GM12875 (cell line): ENCODE results near the gene ERC2.

Source experiments
- H3K4me3 ChIP-seq: one replicate; pipeline ENCODE4 v1.5.1; 2011; ENCODE audit warnings: low read depth, low read length, control low read depth
- TF ChIP-seq, protein P1 (sequence below): IDR thresholded peaks from 2 replicates; pipeline ENCODE4 v1.5.1; 2011; ENCODE audit warnings: low read depth, mild to moderate bottlenecking, control low read depth, inconsistent platforms, low read length, moderate library complexity, borderline replicate concordance; ENCODE audit not compliant: insufficient read depth

The ERC2 gene

DNA sequence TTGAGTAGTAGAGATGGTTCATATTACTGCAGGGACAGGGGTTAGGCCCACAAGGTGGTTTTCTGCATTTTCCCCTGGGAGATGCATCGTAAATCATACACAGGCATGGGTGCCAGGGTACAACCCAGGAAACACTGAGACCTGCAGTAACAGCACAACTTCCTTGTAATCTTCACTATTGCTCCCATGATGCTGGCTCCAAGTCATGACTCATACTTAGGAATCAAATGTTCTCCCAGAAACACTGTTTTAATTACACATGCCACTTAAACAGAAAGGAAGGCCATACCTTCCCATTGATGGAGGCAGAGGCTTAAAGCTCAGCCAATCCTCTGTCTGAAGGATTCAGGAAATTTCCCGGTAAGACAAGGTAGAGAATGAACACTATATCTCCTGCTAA is 106.5 kb downstream of the ERC2 start:
- H3K4me3 ChIP-seq, result no peak overlapping the region
- TF ChIP-seq, protein P1, sequence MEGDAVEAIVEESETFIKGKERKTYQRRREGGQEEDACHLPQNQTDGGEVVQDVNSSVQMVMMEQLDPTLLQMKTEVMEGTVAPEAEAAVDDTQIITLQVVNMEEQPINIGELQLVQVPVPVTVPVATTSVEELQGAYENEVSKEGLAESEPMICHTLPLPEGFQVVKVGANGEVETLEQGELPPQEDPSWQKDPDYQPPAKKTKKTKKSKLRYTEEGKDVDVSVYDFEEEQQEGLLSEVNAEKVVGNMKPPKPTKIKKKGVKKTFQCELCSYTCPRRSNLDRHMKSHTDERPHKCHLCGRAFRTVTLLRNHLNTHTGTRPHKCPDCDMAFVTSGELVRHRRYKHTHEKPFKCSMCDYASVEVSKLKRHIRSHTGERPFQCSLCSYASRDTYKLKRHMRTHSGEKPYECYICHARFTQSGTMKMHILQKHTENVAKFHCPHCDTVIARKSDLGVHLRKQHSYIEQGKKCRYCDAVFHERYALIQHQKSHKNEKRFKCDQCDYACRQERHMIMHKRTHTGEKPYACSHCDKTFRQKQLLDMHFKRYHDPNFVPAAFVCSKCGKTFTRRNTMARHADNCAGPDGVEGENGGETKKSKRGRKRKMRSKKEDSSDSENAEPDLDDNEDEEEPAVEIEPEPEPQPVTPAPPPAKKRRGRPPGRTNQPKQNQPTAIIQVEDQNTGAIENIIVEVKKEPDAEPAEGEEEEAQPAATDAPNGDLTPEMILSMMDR, result no peak

DNA sequence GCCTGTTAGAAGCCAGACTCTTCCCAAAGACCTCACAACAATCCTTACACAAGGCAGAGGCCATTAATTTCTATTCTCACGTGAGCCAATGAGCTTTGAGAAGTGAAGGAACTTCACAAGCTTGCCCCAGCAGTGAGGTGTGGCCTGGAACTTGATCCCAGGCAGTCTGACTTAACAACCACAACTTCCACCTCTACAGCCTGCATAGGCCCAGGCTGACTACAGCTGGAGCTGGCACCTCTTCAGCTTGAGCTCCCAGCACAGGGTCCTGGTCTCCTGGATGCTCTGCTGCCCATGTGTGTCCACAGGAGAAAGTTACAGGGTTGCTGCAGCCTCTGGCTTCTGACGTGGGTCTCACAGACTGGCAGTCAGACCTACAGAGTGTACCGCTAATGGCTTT is 111.0 kb downstream of the ERC2 start:
- TF ChIP-seq, protein P1, result no peak
- no peak overlapping the region for H3K4me3 ChIP-seq

DNA sequence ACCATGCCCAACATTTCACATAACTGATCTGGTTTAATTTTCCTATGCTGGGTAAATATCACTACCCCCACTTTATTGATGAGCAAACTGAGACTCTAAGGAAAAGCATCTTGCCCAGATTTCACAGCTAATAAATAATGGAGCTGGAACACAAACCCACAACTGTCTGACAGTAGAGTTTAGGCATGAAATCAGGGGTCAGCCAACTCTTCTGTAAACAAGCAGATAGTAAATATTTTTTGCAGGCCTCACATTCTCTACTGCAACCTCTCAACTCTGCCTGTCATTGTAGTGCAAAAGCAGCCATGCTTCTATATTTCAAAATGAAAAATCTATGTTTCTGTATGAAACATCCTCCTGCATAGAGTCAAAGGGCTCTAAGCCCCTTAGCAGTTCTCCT is 111.5 kb downstream of the ERC2 start:
- TF ChIP-seq, protein P1, result no peak
- no peak overlapping the region for H3K4me3 ChIP-seq

DNA sequence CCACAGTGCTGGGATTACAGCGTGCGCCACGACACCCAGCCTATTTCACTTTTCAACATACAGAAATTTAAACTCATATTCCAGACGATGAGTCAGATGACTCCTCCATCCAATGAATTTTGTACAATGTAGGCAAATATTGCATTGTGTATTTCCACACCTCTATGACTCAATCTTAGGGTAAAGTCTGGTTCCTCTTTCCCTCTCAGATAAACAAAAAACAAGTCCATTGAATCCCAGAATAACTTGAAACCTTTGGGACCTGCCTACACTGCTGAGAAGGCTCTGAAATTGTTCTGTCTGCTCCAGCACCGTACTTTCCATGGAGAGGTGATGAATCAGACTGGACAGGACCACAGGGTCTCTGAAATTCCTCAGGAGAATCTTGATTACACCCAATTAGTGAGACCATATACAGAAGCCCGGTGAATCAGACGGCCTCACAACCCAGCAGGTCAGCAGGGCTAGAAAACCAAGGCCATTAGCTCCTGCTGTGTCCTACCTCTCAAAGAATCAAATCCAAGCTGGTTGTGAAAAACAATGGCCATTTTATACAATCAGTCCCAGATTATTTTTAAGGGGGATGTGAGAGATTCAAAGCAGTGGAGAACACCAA is 112.6 kb downstream of the ERC2 start:
- H3K4me3 ChIP-seq, result no peak overlapping the region
- TF ChIP-seq, protein P1, result no peak

DNA sequence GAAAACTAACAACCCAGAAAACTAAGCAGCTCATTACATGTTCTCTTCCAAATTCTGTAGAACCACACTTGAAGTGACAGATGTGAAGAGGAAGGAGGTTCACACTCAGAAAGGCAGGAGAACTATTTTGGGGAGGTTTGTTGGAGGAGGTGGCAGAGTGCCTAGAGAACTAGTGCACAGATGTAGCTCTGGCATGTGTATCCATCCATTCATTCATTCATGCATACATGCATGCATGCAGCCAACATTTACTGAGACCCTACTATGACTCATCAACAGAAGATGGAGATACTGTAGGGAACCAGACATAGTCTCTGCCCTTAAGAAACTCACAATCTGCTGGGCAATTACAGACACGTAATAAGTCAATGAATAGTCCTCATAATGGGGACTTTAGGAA is 116.7 kb downstream of the ERC2 start:
- TF ChIP-seq, protein P1, result no peak
- no peak overlapping the region for H3K4me3 ChIP-seq

DNA sequence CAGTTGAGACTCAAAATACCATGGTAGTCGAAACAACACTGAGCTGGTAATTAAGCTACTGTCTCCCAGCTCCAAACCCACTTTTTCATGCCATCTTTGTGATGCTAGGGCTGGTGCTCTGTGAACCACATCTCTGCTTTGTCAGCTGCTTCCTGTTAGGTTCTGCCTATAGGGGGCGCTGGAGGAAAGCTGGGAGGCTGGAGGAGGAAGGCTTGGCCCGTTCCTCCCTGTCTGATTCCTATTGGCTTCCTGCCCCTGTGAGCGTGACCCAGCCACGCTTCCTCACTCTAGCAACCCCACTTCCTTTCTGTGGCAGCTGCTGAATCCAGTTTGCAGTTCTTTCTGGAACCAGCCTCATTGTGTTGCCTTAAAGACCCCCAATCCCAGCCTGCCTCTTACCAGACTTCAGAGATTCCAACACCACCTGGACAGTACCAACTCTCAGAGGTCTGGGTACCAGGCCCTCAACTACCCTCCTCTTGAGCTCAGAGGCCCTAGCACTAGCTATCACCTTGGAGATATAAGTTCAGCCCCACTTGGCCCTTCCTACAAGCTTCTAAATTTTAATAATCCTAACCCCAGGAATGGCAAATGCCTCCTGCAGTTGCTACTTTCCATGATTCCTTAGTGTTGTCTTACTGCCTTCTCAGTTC is 120.9 kb downstream of the ERC2 start:
- no peak overlapping the region for H3K4me3 ChIP-seq
- TF ChIP-seq, protein P1, result peak; percentile 62

DNA sequence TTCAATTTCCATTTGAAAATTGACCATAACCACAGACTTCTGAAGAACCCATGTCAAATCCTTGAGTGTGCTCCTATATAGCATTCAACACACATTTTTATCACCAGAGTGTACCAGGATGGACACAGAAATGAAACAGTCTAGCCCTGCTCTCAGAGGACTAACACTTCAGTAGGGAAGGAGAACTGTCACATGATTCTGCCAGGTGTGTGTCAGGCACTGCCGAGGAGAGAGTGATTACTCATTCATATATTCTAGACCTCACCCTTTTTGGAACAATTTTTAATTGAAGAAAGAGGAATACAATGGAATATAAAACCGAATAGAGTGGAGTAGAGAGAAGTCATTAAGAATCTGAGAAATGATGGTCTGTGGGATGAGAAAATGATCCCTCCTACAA is 125.8 kb downstream of the ERC2 start:
- no peak overlapping the region for H3K4me3 ChIP-seq

More for the DNA sequence above, 125.8 kb downstream of the ERC2 start:
- TF ChIP-seq, protein P1, result no peak
